Measurements from ENCODE around the gene ZNF428.
"Not testable (repeated sequence)": the region's sequence is repeated elsewhere in the genome, so short reads cannot be mapped to it uniquely, and the experiment has no call there.

ZNF428 gene

DNA sequence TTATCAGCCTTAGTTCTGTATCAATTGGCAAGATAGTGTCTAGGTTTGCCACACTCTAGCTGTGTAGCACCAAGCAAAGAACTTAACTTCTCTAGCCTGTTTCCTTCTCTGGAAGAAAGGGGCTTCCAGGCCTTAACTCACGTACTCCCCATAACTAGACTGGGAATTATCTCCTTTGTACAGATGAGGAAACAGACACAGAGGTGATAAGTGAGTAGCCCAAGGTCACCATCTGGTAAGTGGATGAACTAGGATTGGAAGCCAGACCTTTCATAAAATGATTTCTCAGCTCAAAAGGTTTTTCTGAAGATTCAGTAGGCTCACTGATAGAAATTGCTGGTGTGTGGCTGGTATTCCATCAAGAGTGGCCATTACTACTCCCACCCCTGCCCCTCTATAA, 3.1 kb downstream of the ZNF428 start:
- no peak for ATAC-seq

GRCh38 chr19:43612374-43612773, 7.1 kb downstream of the ZNF428 start:
- no peak for ATAC-seq

- ATAC-seq: no peak
Observed at GRCh38 chr19:43611788-43612187, 7.6 kb downstream of the ZNF428 start, which contains the start of gene SRRM5. Gene SRRM5 (plus strand): TSS chr19:43612088. CDS start chr19:43612122, 34 bp downstream.

DNA sequence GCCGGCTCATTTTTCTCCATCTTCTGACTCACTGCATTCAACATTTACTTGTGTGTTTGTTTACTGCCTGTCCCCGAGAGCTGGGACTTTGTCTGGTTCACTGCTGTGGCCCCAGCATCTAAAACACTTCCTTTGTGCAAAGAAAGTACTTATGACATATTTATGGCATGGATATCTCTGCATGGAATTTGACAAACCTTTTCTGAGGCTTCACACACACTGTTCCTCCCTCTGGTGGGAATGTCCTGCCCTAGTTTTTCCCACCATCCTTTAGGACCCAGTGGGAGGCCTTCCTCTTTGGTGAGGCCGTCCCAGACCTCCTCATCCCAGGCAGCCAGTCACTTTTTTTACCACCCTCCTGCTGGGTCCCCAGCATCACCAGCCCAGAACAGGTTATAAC, 8.9 kb downstream of the ZNF428 start:
- no peak for ATAC-seq

DNA sequence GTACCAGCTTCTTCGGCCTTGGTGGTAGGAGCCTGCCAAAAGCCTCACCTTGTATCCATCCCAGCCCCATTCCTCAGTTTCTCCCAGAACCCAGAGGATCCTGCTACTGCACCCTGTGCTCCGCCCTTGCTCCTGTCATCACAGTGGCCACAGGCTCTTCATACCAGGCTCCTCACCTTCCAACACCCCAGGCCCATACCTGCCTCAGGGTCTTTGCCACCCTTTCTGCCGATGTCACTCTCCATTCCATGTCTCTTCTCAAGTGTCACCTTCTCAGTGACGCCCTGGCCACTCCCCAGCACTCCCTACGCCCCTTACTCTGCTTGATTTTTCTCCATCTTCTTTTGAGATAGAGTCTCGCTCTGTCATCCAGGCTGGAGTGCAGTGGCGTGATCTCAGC, 9.6 kb downstream of the ZNF428 start:
- ATAC-seq: no peak

- no peak for ATAC-seq
Observed at GRCh38 chr19:43607238-43608205, 11.9 kb downstream of the ZNF428 start.

DNA sequence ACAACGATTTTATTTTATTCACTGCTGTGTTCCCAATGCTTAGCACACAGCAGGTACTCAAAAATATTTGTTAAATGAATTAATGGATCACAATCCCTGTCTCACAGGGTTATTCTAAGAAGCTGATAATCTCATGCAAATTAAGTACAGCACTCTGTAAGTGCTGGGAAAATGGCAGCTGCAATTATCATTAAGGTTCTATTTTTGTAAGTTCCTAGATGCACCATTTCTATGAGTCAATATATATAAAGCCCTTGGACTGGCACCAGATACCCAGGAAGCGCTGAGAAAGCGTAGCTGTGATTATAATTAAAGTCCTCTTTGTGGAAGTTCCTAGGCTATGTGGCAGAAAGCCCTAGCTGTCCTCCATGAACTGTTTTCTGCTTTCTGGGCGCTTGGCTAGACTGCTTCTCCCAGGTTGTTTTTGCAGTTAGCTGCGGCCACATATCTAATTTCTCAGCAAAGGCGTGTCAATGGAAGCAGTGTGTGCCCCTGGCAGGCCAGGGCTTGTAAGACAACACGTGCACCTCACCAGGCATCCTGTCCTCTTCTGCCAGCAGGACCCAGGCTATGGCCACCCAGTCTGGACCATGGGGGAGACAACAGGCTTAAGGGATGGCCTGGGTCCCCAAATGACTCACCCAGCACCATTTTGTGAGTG, 12.7 kb downstream of the ZNF428 start:
- ATAC-seq: no peak

GRCh38 chr19:43605875-43606568, 13.4 kb downstream of the ZNF428 start:
- no peak for ATAC-seq

- not testable (repeated sequence) for ATAC-seq
Observed at GRCh38 chr19:43600326-43600725, 19.1 kb downstream of the ZNF428 start.

GRCh38 chr19:43599635-43600295, 19.7 kb downstream of the ZNF428 start:
- no peak for ATAC-seq

DNA sequence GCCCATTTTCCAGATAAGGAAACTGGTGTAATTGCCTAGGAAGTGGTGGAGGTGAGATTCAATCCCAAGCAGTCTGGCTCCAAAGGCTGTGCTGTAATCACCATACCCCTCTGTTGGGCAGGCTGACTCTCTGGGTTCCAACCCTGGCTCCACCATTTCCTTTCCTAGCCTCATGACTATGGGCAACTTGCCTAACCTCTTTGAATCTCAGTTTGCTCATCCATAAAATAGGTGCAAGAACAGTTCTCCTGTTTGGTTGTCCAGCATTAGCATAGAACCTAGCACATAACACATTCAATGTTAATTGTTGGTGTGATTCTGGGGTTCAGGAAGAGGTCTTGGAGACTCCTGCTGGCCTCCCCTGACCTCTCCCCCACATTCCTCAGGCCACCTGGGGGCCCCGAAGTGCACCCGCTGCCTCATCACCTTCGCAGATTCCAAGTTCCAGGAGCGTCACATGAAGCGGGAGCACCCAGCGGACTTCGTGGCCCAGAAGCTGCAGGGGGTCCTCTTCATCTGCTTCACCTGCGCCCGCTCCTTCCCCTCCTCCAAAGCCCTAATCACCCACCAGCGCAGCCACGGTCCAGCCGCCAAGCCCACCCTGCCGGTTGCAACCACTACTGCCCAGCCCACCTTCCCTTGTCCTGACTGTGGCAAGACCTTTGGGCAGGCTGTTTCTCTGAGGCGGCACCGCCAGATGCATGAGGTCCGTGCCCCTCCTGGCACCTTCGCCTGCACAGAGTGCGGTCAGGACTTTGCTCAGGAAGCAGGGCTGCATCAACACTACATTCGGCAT, 20.8 kb downstream of the ZNF428 start:
- ATAC-seq: no peak

DNA sequence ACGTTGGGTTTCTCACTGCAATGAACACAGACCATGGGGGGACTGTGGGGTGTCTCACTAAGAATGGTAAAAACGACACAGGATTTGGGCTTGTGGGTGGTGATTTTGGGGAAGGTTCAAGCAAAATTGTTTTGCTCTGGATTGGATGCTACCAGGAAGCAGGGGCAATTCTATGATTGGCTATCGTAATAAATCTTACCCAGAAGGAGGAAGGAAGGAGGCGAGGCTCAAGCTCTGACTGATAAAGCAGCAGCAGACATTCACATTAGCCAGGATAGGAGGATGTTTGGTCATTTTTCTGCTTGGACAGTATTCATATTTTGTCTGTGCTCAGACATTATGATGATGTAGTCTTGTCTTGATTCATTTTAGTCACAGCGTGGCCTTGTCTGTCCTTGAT, 21.6 kb downstream of the ZNF428 start:
- no peak for ATAC-seq

GRCh38 chr19:43596842-43597461, 22.5 kb downstream of the ZNF428 start:
- no peak for ATAC-seq

GRCh38 chr19:43595999-43596841, 23.2 kb downstream of the ZNF428 start, which contains the start of the genes IRGQ and ZNF576:
Gene IRGQ (minus strand): TSS chr19:43596134. CDS start chr19:43595338, 796 bp downstream.
Gene ZNF576 (plus strand): TSS chr19:43596595. CDS start chr19:43597109, 514 bp downstream.
- ATAC-seq: peak; percentile 82 to 83

DNA sequence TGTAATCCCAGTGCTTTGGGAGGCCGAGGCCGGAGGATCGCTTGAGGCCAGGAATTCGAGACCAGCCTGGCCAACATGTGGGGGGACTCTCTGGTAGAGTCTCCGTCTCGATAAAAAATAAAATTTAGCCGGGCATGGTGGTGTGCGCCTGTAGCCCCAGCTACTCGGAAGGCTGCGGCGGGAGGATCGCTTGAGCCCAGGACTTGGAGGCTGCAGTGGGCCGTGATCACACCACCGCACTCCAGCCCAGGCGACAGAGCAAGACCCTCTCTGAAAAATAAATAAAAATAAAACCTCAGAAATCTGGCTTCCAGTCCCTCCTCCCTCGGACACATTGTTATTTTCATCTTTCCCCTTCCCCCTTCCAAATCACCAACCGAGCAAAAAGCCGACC, 23.8 kb downstream of the ZNF428 start:
- peak; percentile 5 to 8 for ATAC-seq

GRCh38 chr19:43594710-43595604, 24.5 kb downstream of the ZNF428 start:
- peak; percentile 44 to 51 for ATAC-seq

GRCh38 chr19:43594081-43594697, 25.2 kb downstream of the ZNF428 start:
- no peak for ATAC-seq

GRCh38 chr19:43592800-43593350, 26.6 kb downstream of the ZNF428 start:
- ATAC-seq: no peak

All from activated CD4-positive, CD25-positive, alpha-beta regulatory T cell treated with anti-CD3 and anti-CD28 coated beads, Interleukin-2, amount 50 U/mL, for 24 hours (primary cell).